ENCODE results near the gene RALGAPA2.

The RALGAPA2 gene

DNA sequence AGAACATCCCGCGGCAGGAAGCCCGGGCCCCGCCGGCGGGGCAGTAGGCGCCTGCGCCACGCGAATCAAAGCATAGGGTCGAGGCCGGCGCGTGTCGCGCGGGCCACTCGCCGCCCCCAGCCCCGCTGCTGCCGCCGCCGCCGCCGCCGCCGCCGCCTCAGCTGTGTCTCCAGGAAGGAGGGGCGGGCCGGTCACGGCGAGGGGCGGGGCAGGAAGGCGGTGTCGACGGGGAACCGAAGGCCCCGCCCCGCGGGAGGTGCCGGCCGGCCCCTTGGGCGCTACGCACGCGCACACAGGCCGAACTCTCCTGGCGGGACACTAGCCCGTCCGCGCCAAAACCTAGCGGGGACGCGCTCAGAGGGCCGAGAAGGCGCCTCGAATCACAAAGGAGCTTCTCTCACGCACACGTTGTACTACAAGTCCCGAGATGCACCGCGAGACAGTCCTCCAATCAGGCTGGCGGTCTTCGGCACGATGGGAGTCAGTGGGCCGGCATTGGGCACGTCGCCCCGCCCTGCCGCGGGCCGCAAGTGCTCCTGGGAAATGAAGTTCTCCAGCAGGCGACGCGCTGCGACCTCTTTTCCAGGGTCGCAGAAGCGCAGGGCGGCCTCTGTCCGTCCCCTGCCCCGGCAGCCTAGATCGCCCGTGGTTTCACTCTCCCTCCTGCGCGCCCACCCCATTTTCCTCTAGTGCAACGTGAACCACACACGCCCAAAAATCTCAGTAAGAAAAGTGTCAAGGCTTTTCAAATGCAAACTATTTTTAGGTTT, at the start of gene RALGAPA2:
RALGAPA2 (minus strand) TSS at position 171 of the 770 bp plus-strand sequence; CDS start at position 7, 164 bp downstream.
- DNase-seq (ENCODE audit: low read depth in 2 of 2), result peak; percentile 78 to 98

- no peak for DNase-seq (ENCODE audit: low read depth in 2 of 2)
These were observed 48.9 kb upstream of the RALGAPA2 start for GRCh38 chr20:20761301-20761700.

- DNase-seq (ENCODE audit: low read depth in 2 of 2), result no peak
These were observed 46.7 kb upstream of the RALGAPA2 start for GRCh38 chr20:20759132-20759531.

- no peak for DNase-seq (ENCODE audit: low read depth in 2 of 2)
These were observed 43.4 kb upstream of the RALGAPA2 start for GRCh38 chr20:20755674-20756319.

DNA sequence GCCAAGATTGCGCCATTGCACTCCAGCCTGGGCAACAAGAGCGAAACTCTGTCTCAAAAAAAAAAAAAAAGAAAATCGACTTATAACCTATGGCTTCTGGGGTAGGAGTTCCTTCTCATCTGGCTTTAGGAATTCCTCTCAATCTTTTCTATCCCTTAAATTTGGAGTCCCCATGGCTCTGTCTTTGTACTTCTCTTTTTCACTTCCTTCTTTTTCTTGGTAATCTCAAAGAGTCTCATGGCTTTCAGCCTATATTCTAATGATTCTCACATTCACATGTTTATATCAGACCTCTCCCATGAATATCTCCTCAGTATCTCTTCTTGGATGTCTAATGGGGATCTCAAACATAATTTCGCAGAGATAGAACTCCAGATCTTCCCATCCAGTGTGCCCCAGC, 42.8 kb upstream of the RALGAPA2 start:
- DNase-seq (ENCODE audit: low read depth in 2 of 2), result no peak

DNA sequence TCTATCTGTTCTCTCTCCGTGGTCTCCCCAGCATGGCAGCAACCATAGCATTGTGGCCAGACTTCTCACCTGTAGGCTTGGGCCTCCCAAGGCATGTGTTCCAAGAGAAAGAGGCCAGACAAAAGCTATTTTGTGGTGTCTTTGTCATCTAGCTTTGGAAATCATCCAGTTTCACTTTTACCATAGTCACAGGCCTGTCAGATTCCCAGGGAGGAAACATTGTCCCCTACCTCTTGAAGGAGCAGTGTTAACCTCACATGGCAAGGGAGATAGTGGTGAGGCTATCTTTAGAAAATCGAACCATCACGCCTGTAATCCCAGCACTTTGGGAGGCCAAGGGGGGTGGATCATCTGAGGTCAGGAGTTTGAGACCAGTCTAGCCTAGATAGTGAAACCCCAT, 42.3 kb upstream of the RALGAPA2 start:
- no peak for DNase-seq (ENCODE audit: low read depth in 2 of 2)

- DNase-seq (ENCODE audit: low read depth in 2 of 2), result no peak
These were observed 40.3 kb upstream of the RALGAPA2 start for GRCh38 chr20:20752712-20753111.

- DNase-seq (ENCODE audit: low read depth in 2 of 2), result no peak
These were observed 34.9 kb upstream of the RALGAPA2 start for GRCh38 chr20:20747298-20747697.

GRCh38 chr20:20744170-20744725, 31.8 kb upstream of the RALGAPA2 start:
- no peak for DNase-seq (ENCODE audit: low read depth in 2 of 2)

- DNase-seq (ENCODE audit: low read depth in 2 of 2), result no peak
These were observed 31.2 kb upstream of the RALGAPA2 start for GRCh38 chr20:20743511-20744169.

GRCh38 chr20:20741087-20742045, 28.9 kb upstream of the RALGAPA2 start:
- DNase-seq (ENCODE audit: low read depth in 2 of 2), result no peak

GRCh38 chr20:20740541-20740940, 28.1 kb upstream of the RALGAPA2 start:
- no peak for DNase-seq (ENCODE audit: low read depth in 2 of 2)

- DNase-seq (ENCODE audit: low read depth in 2 of 2), result no peak
These were observed 24.7 kb upstream of the RALGAPA2 start for GRCh38 chr20:20737158-20737557.

GRCh38 chr20:20736303-20736702, 23.9 kb upstream of the RALGAPA2 start:
- no peak for DNase-seq (ENCODE audit: low read depth in 2 of 2)

- no peak for DNase-seq (ENCODE audit: low read depth in 2 of 2)
These were observed 22.1 kb upstream of the RALGAPA2 start for GRCh38 chr20:20734475-20734948.

DNA sequence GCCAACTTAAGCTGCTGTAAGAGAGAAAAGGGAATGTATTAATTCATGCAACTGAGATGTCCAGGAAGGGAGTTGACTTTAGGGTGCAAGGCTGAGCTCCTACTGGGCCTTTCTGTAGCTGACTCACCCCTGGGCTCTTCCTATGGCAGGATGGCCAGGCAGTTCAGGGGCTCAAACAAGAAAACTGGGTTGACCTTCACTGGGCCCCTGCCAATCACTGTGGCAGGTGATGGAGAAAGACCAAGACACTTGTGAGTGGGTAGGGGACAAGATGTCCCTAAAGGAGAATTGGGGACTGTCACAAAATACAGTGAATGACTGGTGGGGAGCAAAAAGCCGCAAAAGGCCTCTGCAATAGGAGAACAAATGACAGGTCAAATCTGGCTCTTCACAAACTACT, 21.5 kb upstream of the RALGAPA2 start:
- DNase-seq (ENCODE audit: low read depth in 2 of 2), result no peak

DNA sequence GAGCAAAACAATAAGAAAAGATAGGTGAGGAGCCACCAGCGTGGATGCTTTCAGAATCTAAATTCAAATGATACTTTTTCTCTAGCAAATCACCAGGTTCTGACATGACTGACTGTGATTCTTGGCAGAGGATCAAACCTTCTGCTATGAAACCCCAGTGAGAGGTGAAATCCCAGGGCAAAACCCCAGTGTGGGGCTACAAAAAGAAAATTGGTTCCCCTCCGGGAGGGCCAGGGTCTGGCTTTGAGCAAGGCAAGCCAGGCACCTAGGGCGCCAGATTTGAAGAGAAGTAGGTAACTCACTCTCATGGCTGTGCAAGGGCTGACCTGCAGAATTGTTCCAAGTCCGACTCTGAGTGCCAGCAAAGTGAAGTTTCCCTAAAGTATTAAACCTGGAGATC, 20.2 kb upstream of the RALGAPA2 start:
- DNase-seq (ENCODE audit: low read depth in 2 of 2), result no peak

DNA sequence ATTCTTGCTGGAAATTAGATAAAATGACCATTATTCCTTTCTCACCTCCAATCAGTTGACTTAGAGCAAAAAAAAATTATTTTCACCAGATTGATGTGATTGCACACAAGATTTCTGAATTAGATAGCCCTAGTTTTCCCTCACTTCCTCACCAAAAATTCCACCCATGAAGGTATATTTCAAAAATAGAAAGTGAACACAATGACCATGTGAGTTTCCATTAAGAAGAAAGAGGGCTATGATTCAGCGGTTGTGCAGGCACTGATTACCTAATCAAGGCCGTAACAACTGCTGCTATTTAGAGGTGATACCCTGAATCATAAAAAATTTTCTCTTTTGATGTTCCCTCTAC, 19.5 kb upstream of the RALGAPA2 start:
- DNase-seq (ENCODE audit: low read depth in 2 of 2), result no peak

- DNase-seq (ENCODE audit: low read depth in 2 of 2), result no peak
These were observed 18.8 kb upstream of the RALGAPA2 start for GRCh38 chr20:20731000-20731944.

GRCh38 chr20:20729563-20729962, 17.1 kb upstream of the RALGAPA2 start:
- DNase-seq (ENCODE audit: low read depth in 2 of 2), result no peak
